GM12891 (cell line): ENCODE data around the gene SDC1.

Experiments used
- PAX5 ChIP-seq: IDR thresholded peaks from 2 replicates; pipeline ENCODE4 v1.6.1; 2011; ENCODE audit warnings: low read length, moderate library complexity, mild to moderate bottlenecking; ENCODE audit not compliant: insufficient read depth, severe bottlenecking
- POLR2A ChIP-seq: IDR thresholded peaks from 2 replicates; pipeline ENCODE4 v1.6.1; 2011; ENCODE audit warnings: low read depth, low read length, control low read depth
- POLR2AphosphoS5 ChIP-seq: IDR thresholded peaks from 2 replicates; pipeline ENCODE4 v1.6.1; 2011; ENCODE audit warnings: low read depth, low read length, control low read depth
- POU2F2 ChIP-seq: IDR thresholded peaks from 2 replicates; pipeline ENCODE4 v1.6.1; 2011; ENCODE audit warnings: low read depth, mild to moderate bottlenecking, control low read depth, low read length, moderate library complexity
- TAF1 ChIP-seq: IDR thresholded peaks from 2 replicates; pipeline ENCODE4 v1.6.1; 2011; ENCODE audit warnings: low read depth, low read length, control low read depth

GRCh38 chr2:20164734-20165478, 60.0 kb downstream of the SDC1 start:
- no peak for TF ChIP-seq POLR2A
- TF ChIP-seq POLR2AphosphoS5, result no peak
- TF ChIP-seq PAX5, result no peak
- TF ChIP-seq POU2F2, result no peak
- TF ChIP-seq TAF1, result no peak
